Dedifferentiated amniotic fluid mesenchymal stem cell (primary cell): ENCODE data around the gene EVPL.

Source experiments
- DNase-seq: peaks from one replicate; pipeline ENCODE4 v3.0.0-alpha.2; 2016; ENCODE audit errors: extremely low spot score

The EVPL gene

DNA sequence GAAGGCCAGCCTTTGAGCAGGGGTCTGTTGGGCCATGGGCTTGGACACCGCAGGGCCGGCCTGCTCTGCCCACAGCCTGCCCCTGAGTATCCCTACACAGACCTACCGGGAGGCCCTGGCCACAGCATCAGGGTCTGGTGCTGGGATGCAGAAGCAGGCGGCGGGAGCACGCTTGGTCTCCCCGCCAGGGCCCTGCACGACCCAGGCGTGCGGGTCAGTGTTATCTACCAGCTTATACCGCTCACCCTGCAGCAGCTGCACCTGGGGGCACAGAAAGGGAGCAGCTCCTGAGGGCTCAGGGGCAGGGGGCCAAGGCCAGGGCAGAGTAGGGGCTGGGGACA is 8.8 kb downstream of the EVPL start:
- DNase-seq = no peak

DNA sequence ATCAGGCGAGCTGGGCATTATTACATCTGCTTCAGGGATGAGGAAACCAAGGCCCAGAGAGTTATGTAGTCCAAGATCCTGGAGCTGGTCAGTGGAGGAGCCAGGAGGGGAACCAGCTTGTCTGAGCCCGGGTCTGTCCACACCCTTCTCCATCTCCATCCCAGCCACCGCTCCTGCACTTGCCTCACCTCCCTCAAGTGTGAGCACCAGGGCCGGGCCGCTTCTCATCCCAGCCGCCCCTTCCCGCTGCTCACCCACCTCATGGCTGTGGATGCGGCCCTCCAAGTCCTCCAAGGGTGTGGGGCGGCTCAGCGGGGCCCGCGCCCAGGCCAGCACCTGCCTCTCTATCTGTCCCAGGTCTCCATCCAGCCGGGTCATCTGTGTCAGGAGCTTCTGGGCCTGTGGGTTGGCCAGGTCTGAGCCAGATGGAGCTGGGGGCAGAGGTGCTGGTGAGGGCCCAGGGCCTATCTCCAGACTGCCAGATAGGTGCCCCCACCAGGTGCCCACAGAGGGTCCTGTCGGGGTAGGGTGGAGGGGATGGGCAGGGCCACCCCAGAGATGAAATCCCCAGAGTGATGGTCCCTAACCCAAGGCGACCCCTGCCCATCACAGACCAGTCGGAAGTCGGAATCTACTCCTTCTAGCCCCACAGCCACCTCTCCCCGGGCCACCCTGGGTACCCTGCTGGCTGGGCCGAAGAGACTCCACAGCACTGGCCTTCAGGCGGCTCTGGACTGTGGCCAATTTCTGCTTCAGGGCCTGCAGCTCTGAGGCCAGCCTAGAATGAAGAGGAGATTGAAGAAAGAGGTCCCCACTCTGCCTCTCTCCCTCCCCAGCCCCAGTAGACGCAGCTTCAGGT is 9.4 kb downstream of the EVPL start:
- no peak for DNase-seq

DNA sequence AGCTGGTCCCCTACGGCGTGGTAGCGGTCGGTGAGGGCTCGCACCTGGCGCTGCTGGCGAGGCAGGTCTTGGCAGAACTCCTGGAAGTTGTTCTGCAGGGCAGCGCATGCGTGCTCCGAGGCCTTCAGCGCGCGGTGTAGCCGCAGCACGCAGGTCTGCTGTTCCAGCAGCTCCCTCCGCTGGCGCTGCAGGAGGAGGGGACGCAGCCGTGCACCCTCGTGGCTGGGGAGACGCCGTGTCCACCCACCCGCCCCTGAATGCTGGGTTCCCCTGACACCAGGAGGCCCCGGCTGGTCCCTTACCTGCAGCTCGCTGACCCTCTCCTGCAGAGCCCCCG is 12.2 kb downstream of the EVPL start:
- no peak for DNase-seq

- DNase-seq = peak; percentile 47
Measured at GRCh38 chr17:76014100-76014924, 12.8 kb downstream of the EVPL start.

DNA sequence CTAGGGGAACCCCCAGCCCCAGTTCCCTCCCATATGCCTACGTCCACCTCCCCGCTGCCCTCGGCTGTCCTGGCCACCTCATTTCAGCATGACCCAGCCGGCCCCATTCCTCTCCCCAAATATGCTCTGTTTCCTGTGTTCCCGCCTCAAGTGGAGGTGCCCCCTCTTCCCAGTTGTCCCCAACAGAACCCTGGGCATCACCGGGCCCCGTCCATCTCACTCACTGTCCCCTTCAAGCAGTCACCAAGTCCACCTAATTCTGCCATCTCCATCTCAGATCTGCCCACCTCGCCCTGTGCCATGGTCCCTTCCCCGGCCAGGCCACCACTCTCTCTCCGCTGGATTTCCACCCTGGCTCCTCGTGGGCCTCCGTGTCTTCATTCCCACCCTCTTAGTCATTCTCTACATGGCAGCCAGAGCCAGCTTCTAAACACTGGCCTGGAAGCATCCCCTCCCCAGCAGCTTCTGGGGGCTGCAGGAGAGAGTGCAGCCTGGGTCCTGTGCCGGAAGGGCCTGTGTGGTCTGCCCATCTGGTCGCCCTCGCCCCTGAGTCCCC is 13.7 kb downstream of the EVPL start:
- no peak for DNase-seq

DNA sequence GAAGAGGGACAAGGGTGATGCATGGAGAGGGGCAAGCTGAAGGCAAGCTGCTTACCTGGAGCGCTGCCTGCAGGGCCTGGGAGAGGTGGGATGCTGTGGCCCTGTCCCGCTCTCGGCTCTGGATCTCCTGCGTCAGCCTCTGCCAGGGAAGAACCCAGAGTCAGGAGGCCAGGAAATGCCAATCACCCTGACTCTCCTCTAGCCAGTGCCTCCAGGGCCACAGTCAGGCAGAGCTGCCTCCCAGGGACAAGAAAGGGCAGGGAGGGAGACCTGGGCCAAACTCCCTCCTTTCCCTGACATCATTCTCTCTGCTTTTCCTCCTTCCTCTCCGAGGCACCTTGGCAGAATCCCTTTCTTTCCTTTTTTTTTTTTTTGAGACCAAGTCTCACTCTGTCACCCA is 15.2 kb downstream of the EVPL start:
- no peak for DNase-seq

GRCh38 chr17:76009969-76010661 is 17.0 kb downstream of the EVPL start:
- DNase-seq = no peak

- DNase-seq = no peak
Measured at GRCh38 chr17:76009447-76009846, 17.7 kb downstream of the EVPL start.

GRCh38 chr17:76008630-76009425 is 18.3 kb downstream of the EVPL start:
- DNase-seq = no peak

DNA sequence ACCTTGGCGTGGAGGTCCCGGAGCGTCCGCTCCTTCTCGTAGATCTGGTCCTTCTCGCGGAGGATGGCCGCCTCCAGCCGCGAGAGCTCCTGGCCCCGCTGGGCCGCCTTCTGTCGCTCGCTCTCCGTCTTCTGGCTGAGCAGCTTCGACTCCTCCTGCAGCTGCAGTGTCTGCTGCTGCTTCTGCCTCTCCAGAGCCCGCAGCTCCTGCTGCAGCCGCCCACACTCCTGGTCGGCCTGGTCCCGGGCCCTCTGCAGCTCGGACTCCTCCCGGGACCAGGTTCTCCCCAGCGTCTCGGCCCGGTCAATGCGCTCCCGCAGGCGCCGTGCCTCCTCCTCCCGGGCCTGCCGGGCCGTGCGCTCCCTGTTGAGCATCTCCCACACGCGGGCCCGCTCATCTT is 18.9 kb downstream of the EVPL start:
- DNase-seq = no peak

DNA sequence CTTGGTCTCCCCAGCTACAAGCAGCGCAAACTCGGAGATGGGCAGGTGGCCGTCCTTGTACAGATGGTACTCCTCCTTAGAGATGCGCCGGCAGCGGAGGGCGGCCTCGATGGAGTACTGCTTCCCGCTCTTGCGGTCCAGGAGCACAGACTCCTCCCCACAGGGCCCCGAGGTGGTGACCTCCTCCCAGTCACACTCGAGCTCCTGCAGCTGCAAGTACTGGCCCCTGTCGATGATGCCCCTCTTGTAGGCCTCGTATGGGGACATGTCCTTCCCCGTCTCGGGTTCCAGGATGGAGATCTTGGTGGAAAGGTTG is 19.3 kb downstream of the EVPL start:
- DNase-seq = no peak

DNA sequence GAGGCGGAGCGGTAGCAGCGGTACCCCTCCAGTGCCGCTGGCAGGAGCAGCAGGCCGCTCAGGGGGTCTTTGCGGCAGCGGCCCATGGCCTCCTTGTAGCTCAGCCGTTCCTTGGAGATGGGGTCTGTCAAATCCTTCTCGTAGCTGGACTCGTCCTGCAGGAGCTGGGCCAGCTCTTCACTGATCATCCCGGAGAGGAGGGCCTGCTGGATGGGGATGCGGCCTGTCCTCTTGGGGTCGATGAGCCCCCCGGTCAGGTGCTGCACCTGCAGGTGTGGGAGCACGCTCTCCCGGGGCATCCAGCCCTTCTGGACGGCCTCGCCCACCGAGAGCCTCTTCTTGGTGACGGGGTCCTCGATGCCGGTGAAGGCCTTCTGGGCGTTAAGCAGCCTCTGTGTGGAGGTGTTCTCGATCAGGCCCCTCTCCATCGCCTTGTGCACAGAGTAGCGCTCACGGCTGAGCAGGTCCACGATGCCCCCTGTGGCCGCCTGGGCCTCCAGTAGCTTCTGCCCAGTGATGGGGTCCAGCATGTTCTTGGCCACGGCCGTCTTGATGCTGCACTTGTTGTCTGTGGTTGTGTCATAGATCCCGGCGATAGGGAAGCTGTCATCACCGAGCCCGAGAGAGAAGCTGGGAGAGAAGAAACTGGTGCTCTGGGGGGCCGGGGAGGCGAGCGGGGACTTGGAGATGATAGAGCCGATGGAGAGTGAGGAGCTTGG is 19.8 kb downstream of the EVPL start:
- DNase-seq = no peak

DNA sequence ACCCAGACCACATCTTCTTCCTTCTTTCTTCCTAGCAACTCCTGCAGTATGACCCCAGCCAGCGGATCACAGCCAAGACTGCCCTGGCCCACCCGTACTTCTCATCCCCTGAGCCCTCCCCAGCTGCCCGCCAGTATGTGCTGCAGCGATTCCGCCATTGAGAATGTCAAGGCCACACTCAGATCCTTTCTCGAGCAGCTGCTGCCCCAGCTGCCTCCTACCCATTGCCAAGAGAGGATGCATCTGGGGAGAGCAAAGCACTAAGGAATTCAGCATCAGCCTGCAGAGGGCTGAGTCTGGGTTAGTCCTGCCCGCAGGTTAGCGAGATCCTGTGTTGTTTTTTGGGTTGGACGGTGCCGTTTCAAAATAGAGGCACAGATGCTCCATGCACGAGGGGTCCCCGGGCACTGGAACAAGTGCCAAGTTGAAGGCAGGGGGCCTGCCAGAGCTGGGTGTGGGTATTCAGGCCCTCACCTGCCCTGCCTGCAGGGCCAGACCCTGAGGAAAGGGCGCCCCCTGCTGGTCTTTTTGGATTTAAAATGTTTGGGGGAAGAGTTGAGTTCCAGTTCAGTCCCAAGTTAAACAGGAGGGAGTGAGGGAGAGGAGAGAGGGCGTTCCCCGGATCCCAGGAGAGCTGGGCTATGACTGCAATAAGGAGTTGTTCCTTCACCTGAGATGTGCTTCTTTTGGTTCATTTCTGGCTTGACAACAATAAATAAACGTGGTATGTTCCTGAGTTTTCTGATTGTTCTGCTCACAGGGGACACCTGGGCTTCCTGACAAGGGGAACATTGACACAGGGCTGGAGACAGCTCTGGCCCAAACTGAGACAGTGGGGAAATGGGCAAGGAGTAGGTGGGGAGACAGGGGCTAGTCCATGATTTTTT is 21.6 kb downstream of the EVPL start:
- DNase-seq = peak; percentile 52

DNA sequence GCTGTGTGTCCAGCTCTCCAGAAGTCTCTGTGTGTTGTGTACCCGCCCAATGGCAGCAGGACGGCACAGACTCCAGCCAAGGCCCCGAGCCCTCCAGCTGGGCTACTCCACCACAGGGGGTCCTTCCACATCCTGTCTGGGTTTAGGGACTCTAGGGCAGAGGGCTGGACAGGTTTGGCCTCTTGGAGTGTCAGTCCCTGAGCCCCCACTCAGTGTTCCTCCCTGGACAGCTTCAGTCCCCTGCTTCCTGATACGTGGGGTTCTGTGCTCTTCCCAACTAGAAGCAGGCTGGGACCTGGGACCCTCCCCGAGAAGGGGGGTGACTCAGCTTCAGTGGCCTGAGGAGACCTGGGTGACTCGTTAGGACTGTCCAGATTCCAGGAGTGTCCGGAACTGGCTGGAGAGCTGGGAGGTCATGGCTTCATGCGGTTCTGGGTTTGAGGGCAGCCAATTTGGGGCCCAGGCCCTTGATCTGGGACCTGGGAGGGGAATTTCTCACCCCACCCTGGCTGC is 22.3 kb downstream of the EVPL start:
- no peak for DNase-seq

DNA sequence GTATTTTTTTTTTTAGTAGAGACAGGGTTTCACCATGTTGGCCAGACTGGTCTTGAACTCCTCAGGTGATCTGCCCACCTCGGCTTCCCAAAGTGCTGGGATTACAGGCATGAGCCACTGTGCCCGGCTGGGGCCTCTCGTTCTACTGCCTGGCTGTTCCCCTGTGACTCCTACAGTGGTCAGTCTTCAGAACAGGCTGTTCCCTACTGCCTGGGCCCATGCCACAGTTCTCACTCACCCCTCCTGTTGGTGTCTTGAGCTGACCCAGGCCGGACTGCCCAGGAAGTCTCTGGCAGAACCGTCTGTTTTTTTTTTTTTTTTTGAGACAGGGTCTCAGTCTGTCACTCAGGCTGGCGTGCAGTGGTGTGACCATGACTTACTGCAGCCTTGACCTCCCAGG is 23.2 kb downstream of the EVPL start:
- no peak for DNase-seq

GRCh38 chr17:76002100-76002499 is 25.0 kb downstream of the EVPL start:
- no peak for DNase-seq

DNA sequence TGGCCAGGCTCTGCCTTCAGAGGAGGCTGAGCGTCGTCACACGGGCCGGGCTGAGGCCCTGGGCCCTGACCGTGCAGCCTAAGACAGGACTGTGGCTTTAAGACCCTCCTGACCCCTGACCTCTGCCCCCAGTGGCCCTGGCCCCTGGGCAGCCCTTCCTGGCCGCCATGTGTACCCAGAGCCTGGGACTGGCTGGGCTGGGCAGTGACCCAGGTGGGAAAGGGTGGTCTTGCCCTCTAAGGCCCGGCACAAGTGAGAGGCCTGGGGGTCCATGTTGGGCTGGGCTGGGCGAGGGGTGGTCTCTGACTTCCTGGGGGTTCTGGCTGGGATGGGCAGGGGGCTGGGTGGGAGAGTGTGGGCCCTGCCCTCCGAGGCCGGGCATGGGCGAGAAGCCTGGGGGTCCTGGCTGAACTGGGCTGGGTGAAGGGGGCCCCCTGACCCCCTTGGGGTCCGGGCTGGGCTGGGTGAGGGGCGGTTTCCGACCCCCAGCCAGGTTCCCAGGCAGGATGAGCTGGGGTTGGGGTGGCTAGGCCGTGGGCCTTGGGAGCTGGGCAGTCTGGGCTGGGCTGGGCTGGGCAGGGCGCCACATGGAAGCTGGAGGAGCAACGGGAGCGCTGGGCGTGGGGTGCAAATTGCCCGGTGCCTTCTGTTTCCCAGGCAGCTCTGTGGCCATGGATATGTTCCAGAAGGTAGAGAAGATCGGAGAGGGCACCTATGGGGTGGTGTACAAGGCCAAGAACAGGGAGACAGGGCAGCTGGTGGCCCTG is 26.2 kb downstream of the EVPL start, which contains the start of gene CDK3:
Gene CDK3, plus strand, starts transcription at position 101 of the 767 bp plus-strand sequence. Its CDS starts 571 bp downstream, at position 672.
- DNase-seq = no peak

DNA sequence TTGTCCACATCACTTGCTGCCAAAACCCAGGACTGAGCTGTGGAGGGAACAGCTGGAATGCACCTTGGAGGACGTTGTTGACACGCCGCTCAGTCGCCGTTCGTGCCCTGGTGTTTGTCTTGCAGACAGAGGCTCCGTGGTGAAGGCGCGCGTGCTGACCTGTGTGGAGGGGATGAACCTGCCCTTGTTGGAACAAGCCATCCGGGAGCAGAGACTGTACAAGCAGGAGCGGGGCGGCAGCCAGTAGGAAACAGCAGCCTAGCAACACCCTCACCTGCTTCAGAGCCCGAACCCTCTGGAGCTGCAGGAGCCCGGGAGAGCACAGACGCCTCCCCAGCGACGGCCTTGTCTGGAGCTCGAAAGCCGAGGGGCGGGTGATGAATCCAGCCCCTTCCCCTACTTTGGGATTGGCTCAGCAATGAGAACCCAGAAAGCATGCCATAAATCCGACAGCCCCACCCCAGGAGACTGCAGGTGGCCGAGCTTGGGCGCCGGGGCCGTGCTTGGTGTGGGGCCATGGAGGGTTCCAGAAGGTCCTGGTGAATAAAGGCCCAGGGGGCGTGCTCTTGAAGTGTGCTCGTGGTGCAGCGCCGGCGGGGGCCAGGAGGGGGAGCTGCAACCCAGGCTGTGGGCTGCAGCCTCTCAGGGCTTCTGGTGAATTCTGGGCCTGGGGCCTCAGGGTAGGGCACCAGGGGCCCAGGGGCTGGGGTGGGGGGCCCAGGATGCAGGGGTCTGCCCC is 26.9 kb downstream of the EVPL start:
- DNase-seq = no peak
